GM18502 (cell line): ENCODE results near the gene COPZ1.
"Not testable (repeated sequence)": the region's sequence is repeated elsewhere in the genome, so short reads cannot be mapped to it uniquely, and the experiment has no call there.

Source experiments
- ATAC-seq: cut with Tn5 transposase; IDR thresholded peaks from one replicate; pipeline ENCODE4 v1.9.1; 2021; ENCODE audit warnings: mild to moderate bottlenecking; ENCODE audit not compliant: unreplicated experiment, poor library complexity

Gene COPZ1, protein sequence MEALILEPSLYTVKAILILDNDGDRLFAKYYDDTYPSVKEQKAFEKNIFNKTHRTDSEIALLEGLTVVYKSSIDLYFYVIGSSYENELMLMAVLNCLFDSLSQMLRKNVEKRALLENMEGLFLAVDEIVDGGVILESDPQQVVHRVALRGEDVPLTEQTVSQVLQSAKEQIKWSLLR

DNA sequence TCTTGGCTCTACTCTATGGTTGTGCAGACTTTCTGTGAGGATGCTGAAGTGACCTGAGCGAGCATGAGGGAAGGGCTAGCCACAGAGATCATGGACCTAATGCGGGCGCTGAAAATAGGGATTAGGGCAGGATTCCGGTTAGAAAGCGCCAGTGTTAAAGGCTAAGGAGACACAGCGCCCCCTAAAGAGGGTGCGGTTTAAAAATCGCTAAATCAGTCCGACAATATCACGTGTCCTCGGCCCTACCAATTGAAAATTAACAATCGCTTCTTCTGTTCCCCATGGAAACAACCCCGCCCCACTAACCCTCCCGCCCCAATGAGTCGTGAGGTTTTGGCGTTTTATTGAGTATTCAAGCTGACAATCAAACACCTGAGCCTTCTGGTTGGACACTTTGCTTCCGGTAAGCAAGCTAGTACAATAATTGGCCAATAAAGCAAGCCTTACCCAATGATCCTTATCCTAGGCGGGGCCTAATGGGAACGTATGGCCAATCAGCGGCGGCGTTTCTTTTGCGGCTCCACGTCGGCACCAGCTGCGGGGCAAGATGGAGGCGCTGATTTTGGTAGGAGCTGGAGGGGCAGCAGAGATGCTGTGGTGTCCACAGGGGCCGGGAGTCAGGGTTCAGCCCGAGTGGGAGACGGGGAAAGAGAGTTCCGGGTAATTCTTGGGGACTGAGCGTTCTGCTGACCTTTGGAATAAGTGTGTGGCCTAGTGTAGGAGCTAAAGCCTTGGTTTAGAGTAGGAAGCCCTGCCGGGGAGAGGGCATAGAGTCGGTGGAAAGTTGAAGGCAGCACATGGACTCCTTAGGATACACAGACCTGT, at the start of gene COPZ1:
TSS of gene COPZ1 (plus strand) at position 515 of the 825 bp plus-strand sequence. CDS start at position 548, 33 bp downstream.
- ATAC-seq: peak; percentile 98

DNA sequence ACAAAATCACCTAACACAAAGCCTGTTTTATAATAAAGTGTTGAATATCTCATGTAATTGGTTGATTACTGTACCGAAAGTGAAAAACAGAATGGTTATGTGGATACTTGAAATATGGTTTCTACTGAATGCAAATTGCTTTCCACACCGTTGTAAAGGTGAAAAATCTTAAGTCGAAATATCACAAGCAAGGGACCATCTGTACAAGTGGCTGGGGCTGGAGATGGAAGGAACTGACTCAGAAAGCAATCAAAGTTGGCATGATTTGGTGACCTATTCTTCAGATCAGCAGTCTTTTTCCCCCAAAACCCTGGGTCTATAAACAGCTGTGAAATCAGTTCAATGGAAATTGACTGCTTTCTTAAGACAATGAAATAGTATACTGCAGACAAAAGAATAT, 48.6 kb upstream of the COPZ1 start:
- ATAC-seq: no peak

DNA sequence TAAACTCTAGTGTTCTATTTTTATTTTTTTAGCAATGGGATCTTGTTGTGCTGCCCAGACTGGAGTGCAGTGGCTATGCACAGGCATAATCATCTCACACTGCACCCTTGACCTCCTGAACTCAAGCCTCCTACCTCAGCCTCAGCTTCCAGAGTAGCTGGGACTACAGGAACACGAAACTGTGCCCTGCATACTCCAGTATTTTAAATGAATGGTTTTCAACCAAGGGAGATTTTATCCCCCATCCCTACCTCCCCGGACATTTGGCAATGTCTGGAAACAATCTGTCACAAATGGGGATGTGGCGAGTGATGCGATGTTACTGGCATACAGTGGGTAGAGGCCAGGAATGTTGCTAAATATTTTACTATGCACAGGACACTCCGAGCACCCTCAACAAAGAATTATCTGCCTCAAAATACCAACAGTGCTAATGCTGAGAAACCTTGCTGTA, 47.1 kb upstream of the COPZ1 start:
- no peak for ATAC-seq

DNA sequence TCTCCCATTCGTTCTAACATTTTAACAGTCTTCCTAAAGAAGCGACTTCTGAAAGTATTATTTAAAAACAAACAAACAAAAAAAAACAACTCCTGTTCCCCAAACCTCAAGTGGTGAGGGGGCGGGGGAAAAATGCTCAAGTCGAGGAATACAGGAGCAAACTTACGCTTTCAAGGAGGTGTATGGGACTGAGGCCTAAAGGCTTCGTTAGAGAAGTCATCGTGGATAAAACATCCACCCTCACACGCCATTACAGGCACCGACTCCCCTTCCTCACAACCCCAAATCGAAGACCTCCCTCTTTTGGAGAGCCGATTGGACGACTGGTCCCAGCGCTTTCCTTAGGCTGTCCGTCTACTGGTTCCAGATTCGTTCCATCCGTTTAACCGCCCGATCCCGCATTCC, 45.7 kb upstream of the COPZ1 start:
- ATAC-seq: no peak

DNA sequence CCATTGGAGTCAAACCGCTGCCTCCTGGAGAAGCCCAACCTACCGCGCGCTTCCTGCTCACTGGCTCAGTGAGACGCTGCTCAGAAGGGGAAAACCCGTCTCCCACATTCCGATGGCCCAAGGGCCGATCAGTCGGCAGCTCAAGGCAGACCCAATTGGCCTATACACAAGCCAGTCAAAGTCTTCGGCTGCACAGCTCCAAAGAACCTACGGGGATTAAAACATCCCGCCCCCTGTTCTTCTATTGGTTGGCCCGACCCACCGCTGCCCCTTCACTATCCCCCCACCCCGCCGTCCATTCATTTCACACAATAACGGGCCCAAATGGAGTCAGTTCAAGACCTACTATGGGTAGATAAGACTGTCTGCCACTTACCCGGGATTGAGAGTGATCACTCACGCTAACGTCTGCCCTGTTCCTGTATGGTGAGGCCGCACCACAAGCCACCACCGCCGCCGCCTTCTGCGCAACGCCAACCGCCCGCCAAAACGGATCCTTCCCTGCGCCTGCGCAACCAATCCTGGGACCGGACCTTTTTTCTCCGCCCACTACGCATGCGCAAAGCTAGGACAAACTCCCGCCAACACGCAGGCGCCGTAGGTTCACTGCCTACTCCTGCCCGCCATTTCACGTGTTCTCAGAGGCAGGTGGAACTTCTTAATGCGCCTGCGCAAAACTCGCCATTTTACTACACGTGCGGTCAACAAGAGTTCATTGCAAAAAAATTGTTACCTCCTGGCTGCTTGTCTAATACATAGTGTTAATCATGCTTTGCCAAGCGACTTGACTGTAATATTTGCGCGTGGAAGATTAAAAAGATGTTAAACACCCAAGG, 45.1 kb upstream of the COPZ1 start, which contains the start of gene CBX5:
TSS of gene CBX5 (minus strand) at position 491 of the 836 bp plus-strand sequence. CDS start 22,472 bp downstream, outside the sequence.
- peak; percentile 76 for ATAC-seq

DNA sequence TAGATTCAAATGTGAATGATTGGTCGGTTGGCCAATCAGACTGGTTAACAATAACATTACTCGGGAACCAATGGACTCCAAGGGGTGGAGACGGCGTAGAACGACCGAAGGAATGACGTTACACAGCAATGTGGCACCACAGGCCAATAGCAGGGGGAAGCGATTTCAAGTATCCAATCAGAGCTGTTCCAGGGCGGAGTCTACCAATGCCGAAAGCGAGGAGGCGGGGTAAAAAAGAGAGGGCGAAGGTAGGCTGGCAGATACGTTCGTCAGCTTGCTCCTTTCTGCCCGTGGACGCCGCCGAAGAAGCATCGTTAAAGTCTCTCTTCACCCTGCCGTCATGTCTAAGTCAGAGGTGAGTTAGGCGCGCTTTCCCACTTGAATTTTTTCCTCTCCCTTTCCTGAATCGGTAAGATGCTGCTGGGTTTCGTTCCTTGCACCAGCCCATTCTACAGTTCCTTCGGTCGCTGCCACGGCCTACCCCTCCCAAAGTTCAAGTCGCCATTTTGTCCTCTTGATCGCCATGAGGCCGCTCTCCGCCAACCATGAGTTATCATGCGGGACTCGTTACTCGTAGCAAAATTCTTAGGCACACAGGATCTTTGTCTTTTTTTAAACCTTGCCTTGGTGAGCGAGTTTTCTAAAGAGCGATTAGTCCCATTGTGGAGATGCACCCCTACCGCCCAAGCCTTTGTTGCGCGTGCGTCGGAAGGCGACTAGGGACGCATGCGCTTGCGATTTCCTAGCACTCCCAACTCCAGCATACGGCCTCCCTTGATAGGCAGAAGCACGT, 44.3 kb upstream of the COPZ1 start, which contains the start of gene HNRNPA1:
TSS of gene HNRNPA1 (plus strand) at position 259 of the 793 bp plus-strand sequence. CDS start at position 341, 82 bp downstream.
- ATAC-seq: peak; percentile 87

DNA sequence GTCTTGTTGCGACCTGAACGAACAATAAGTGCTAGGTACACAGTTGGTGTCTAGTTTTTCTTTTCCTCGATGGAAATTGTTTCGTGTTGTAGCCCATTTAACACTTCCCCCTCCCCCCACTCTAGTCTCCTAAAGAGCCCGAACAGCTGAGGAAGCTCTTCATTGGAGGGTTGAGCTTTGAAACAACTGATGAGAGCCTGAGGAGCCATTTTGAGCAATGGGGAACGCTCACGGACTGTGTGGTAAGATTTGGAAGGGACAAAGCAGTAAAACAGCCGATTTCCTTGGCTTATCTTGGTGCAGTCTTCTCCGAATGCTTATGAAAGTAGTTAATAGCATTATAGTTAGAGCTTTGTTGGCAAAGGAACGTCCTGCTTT, 43.7 kb upstream of the COPZ1 start:
- ATAC-seq: not testable (repeated sequence)

DNA sequence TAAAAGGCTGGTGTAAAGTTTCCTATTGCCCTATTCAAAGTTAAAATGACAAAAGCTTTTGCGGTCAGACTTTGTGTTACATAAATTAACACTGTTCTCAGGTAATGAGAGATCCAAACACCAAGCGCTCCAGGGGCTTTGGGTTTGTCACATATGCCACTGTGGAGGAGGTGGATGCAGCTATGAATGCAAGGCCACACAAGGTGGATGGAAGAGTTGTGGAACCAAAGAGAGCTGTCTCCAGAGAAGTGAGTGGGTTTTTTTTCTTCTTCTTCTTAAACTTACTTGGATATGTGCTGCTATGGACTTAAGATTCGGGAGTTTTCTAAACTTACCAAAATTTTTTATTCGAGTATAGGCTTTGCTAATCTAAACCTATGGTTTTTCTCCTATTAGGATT, 43.2 kb upstream of the COPZ1 start:
- not testable (repeated sequence) for ATAC-seq

DNA sequence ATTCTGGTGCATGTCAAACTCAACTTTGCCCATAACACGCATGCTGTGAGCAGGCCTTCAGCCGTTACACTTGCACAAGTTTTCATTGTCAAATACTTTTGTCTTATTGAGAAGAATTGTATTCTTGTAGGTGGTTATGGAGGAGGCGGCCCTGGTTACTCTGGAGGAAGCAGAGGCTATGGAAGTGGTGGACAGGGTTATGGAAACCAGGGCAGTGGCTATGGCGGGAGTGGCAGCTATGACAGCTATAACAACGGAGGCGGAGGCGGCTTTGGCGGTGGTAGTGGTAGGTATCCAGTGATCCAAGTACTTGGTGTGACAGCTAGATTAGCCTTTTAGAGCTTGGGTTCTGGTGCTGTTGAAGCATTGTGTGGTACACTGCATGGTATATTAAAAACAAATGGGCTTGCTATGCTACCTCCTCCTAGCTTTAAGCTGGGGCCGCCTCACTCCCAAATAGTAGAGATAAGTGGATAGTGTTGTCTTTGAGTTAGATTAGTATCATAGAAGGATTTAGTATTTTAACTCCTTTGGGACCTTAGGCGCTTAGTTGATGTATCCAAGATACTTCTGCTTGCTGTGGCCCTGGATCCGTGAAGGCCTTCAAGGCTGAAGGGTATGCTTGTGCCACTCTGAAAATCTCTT, 41.9 kb upstream of the COPZ1 start:
- ATAC-seq: no peak

DNA sequence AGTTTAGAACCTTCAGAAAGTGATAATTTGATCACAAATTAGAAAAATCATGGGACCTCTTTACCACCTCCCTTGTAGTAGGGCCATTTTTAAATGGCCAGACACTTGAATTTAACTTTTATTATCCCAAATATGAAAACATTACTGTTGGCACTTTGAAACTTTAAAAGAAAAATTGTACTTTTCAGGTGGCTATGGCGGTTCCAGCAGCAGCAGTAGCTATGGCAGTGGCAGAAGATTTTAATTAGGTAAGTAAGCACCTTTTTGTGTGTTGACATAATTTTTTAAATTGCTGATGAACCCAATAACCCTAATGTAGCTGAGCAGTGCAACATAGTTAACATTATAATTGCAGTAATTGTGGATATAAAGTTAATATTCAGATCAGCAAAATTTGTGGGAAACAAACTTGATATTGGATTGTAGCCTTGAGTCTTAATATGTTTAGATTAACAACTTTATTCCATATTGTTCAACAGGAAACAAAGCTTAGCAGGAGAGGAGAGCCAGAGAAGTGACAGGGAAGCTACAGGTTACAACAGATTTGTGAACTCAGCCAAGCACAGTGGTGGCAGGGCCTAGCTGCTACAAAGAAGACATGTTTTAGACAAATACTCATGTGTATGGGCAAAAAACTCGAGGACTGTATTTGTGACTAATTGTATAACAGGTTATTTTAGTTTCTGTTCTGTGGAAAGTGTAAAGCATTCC, 40.7 kb upstream of the COPZ1 start:
- ATAC-seq: not testable (repeated sequence)

DNA sequence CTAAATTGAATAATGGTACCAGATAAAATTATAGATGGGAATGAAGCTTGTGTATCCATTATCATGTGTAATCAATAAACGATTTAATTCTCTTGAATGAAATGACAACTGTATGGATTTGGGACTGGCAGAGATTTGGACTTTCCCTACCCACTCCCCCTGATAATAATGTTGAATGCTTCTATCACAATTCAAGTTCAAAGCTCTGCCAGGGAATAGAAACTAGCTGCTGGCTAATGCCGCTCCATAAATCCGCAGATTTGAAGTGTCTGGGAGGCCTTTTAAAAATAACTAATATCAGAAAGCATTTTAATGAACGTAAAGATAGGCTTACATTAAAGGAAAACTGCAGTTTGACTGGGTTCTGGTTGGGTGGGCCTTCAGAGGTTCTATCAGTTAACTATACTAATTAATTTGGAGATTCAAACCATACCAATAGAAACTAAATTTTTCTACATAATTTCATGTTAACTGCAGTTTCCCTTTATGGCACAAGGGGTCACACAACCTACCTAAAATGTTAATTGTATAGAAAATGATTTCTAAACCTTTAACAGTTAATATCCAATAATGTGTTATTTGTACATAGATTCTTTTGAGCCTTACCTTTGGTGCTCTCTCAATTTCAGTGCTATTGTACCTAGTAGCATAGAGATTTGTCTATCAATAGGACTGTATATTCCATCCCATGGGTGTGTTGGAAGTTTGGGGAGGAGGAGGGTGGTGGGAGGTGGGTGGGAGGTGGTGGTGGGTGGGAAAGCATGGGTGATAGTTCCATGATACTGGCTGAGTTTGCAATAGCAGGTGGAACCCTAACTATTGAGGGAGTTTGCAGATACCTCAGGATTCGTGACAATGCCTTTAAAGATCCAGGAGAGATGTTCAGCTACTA, 39.5 kb upstream of the COPZ1 start:
- no peak for ATAC-seq

DNA sequence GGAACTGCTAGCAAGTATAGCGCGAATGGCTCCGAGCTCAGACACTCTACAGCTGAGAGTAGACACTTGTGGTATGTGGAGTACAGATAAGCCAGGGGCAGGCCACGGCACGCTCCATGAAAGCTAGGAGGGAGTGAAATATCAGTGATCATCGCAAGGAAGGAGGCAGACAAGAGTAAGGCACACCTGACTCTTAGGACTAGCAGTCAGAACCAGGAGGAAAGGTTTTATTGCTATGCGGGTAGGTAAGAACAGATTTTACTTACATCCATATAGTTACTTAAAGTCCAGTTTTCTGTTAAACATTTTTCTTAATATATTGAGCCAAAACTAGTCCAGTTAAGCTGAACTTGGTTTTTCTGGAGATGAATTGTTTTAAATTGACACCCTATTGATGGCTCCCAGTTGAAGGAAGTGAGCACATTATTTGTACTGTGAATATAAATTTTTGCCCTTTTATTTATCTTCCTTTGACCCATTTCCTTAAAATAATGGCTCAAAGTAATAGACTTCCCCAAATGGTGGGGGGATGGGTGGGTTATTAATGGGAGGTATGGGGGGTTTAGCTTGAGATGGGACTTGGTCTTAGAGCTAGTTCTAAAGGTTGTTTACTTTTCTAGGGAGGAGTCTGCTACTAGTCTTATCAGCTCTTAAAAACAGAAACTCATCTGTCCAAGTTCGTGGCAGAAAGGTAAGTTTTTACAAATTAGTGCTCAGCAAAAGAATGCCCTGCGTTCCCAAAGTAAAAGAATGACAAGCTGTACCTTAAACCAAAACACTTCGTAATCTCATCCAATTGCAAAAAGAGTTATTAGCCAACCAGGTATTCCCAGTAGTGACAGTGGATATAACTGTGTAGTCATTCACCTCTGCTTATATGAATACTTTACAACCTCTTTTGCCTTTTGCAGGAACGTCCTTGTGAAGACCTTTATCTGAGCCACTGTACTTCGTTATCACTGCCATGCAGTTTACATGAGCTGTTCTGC, 38.6 kb upstream of the COPZ1 start:
- ATAC-seq: no peak

DNA sequence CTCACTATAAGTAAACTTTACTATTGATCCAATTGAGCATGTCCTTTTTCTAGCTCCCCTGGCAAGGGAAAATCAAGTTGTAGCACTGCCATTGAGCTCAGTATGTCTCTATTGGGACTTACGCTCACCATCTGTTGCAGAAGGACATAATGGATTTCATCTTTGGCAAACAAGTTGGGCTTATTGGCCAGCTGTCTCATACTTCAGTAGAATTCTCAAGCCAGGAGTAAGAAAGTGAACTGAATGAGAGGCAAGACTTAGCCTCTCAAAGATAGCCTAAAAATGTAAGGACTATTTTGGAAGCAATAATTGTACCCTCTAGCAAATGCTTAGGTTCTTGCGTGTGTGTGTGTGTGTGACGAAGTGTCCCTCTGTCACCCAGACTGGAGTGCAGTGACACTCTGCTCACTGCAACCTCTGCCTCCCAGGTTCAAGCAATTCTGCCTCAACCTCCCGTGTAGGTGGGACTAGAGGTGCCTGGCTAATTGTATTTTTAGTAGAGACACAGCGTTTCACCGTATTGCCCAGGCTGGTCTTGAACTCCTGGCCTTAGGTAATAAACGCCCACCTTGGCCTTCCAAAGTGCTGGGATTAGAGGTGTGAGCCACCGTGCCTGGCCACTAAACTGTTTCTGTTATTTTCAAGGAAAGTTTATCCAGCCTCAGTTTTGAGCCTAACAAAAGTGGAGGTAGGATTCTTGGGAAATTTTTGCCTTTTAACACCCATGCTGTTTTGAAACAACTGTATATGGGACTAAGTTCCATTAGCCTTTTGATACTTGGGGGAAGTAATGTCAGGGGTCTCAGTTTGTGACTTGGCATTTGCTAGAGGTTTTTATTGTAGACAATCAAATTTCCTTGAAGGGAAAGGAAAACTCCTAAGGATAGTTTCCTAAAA, 37.4 kb upstream of the COPZ1 start:
- no peak for ATAC-seq

DNA sequence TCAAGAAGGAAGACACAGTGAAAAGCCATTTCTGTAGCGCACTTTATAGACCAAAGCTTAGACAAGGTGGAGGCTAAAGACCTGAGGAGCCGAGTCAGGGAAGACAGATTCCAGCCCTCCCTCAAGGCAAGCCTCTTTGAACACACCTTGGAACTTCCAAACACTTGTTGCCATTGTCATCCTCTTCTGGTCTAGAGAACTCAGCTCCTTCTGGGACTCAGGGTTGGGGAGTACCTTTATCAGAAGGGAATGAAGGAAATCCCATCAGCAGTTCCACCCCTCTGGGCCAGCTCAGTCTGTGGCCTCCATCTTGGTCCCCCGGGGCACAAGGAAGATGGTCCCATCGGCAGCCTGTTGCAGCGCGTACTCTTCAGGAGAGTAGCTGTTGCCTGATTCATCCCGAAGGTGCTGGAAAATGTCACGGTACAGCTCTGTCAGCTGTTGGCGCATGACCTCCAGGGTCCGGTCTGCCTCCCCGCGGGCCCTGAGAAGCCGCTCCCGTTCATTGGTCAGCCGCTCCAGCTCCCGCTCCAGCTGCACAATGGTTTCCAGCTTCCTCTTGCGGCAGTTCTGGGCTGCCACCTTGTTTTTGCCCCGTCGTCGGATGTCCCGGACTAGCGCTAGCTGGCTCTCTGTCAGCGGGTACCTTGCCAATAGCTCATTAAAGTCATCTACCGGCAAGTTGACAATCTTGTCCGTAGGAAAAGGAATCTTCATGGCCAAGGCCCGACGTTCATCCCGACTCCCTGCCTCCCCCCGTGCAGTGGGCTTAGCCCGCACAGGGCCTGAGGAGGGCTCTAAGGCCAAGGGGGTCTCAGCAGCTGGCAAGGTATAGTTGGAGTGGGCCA, 32.6 kb upstream of the COPZ1 start:
- ATAC-seq: no peak

DNA sequence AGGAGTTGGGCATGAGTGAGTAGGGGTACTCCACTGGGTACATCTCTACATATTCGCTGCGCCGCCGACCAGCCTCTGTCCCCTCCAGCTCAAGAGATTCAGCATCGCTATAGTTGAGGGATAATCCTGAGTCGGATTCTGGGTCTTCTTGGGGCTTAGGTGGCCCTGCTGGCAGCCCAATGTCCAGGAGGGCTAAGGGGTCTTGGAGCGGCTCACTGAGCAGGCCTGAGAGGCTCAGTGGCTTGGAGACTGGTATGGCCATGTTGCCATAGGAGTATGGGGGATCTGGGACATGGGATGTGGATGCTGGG, 32.0 kb upstream of the COPZ1 start:
- ATAC-seq: no peak
